GDM1 (cell line): ENCODE results near the gene MET.
"Not testable (repeated sequence)": the region's sequence is repeated elsewhere in the genome, so short reads cannot be mapped to it uniquely, and the experiment has no call there.

Experiments
- DNase-seq: peaks from one replicate; lab custom pipeline; 2025; lab: John Stamatoyannopoulos, UW

MET gene

GRCh38 chr7:116671681-116672595 is at the start of gene MET:
Gene MET (plus strand): TSS chr7:116672196. CDS start chr7:116699085, 26,889 bp downstream.
- DNase-seq: no peak

DNA sequence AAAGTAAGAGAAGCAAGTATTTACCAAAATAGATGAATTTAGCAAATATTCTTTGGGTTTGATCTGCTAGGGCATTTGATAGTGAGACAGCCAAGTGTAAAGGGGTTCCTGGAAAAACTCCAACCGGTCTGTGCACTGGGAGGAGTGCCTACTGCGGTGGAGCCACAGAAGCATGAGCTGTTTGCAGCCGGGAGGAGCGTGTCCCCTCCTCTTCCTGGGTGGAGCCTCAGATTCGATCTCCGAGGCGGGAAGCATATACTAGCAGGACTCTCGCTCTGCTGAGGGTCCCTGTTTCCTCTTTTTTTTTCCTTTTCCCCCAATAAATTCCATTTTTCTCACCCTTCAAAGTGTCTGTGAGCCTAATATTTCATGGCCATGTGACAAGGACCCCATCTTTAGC is 45.1 kb upstream of the MET start:
- DNase-seq: no peak

DNA sequence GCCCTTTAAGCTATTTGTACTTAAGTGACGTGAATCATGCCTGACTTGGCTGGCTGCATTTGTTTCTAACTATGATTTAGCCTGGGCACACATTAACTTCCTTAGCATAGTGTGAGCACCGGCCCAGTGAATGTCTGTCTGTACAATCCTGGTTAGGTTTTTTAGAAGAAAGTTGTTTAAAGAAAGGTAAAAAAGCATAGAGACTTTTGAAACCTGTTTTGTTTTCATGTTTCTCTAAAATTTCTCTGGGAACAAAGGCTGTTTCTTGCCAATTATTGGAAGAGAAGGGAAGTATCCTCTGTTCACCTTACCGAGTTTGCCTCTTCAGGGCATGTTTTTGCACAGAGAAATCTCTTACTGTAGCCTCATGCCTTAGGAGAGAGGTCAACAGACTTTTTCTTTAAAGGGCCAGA is 42.9 kb upstream of the MET start:
- DNase-seq: no peak

DNA sequence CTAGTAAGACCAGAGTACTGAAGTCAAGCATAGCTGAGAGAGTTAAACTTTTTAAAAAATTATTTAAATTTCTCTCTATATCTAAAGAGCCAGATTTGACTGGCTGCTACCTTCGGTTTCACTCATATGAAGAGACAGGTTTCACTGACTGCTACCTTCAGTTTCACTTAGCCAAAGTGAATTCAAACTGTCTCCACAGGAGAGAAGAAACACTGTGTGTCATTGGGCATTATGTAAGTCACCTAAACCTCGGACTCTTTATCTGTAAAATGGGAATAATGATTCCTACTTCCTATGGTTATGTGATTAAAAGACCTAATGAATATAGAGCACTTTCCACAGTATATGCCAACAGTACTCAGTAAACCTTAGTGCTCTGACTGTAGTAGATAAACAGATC is 41.6 kb upstream of the MET start:
- no peak for DNase-seq

DNA sequence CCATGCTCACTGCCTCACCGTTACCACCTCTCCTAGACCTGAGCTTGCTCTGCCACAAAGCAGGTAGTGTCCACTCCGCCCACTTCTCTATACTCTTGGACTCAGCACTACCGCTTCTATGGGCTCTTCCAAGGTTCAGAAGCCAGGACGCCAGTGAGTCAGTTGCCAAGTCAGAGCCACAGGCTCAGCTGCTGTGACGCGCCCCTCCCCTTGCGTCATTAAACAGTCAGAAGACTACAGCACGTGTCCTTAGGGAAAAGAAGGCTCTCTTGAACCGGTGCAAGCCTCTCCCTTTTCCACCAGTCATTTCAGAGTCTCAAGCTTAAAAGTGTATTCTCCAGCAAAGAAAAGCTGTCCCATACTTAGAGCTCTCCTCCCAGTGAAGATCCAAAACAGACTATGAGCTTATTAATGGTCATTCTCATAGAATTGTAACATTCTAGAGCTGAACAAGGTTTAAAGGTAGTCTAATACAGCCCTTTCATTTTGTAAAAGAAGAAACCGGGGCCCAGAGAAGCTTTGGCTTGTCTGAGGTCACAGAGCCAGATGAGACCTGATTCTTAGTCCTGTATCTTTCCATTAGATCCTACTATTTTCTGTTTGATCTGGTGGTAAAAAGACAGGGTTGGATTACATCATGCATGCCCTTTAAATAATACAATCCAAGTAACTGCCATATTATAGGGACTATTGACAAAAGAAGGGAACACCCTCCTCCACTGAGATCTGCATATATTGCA is 40.9 kb upstream of the MET start:
- DNase-seq: no peak

- DNase-seq: no peak
Observed at GRCh38 chr7:116631676-116632075, 40.3 kb upstream of the MET start.

- DNase-seq: no peak
Observed at GRCh38 chr7:116632384-116632783, 39.6 kb upstream of the MET start.

- no peak for DNase-seq
Observed at GRCh38 chr7:116633131-116633988, 38.6 kb upstream of the MET start.

DNA sequence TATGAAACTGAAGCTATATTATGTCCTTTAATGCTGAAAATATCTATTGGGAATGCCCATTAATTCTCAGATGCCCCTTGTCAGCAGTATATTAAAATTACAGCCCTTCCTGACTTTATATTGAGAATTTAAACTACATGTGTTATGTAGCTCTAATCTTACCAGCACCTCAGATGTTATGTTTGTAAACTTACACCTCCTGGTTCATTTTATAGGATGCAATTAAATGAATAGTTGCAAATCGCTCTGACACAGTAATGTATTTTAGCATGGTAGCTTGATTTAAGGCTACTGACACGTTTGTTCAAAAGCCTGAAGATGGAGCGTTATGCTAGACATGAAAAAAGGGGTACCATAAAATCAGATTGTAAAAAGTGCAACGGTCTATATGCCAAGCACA is 35.0 kb upstream of the MET start:
- DNase-seq: no peak

DNA sequence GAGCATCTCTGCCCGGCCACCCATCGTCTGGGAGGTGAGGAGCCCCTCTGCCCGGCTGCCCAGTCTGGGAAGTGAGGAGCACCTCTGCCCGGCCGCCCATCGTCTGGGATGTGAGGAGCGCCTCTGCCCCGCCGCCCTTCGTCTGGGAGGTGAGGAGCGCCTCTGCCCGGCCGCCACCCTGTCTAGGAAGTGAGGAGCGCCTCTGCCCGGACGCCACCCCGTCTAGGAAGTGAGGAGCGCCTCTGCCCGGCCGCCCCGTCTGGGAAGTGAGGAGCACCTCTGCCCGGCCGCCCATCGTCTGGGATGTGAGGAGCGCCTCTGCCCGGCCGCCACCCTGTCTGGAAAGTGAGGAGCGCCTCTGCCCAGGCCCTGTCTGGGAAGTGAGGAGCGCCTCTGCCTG is 33.4 kb upstream of the MET start:
- not testable (repeated sequence) for DNase-seq

DNA sequence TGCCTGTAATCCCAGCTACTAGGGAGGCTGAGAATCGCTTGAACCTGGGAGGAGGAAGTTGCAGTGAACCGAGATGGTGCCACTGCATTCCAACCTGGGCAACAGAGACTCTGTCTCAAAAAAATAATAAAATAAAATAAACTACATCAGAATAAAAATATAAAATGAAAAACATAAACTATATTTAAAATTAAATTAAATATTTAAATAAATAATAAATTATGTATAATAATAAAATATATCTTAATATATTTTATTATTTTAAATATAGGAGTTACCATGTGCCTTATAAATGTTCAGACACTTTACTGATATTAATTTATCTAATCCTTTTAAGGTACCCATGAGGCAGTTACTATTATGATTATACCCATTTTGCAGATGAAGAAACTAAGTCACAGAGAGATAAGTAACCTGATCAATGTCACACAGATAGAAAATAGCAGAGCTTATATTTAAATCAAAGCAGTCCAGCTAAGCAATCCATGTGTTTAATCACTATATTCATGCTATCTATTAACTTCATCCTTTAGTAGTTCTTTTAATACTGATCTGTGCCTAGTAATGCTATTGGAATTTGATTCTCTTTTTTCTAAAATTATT is 30.3 kb upstream of the MET start:
- DNase-seq: no peak

DNA sequence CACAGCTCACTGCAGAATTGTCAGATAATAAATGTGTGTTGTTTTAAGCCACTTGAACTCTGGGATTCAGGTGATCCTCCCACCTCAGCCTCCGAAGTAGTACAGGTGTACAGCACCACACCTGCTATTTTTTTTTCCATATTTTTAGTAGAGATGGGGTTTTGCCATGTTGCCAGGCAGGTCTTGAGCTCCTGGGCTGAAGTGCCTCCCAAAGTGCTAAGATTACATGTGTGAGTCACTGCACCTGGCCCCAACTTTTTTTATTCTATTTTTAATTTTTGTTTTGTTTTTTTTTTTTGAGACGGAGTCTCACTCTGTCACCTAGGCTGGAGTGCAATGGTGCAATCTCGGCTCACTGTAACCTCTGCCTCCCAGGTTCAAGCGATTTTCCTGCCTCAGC is 28.8 kb upstream of the MET start:
- not testable (repeated sequence) for DNase-seq

- DNase-seq: no peak
Observed at GRCh38 chr7:116644628-116645027, 27.4 kb upstream of the MET start.

- no peak for DNase-seq
Observed at GRCh38 chr7:116647290-116647689, 24.7 kb upstream of the MET start.

DNA sequence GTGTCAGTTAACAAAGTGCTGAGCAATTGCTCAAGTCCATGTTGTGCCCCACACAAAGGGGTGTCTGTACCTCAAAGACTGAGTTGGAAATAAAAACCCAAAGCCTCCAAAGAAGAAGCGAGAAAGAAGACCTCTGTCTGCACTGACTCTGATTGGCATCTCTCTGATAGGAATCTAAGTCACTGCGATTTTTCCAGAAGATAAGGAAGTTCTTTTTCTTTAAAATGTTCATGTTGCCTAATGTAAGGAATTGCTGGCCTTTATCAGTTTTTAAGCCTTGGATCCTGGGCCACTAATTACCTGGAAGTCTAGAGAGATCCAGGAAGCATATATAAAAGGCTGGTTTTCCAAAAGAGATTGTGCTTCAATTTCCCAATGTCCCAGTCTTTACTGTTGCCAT is 24.1 kb upstream of the MET start:
- DNase-seq: no peak

DNA sequence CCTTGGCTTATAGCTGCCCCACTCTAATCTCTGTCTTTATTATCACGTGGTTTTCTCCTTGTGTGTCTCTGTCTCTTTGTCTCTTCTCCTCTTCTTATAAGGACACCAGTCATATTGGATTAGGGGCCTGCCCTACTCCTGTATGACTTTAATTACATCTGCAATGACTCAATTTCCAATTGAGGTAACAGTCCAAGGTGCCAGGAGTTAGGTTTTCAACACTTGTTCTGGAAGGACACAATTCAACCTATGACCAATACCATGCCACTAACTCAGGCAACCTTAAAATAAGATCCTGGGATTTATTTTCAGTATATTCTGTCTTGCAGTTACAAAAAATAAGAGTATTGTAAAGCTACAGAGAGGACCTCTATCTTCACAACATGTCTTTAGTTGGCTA is 21.6 kb upstream of the MET start:
- DNase-seq: no peak

- no peak for DNase-seq
Observed at GRCh38 chr7:116652793-116653192, 19.2 kb upstream of the MET start.

DNA sequence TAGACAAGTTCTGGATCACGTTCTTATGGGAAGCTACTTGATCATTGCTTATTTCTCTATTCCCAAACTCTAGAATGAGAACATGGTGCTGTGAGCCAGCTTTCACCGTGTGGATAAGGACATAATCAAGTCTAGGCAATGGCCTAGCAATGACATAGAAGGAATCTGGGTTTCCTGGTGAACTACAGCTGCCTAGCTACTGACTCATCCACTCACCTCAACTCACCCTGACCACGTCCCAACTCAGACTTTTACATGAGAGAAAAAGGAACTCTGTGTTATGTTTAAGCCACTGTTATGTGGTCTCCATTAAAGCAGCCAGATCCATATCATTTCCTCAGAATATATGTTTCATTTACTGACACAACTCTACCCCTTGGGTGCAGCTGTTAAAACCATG is 18.8 kb upstream of the MET start:
- peak; percentile 27 for DNase-seq

- no peak for DNase-seq
Observed at GRCh38 chr7:116653646-116654045, 18.4 kb upstream of the MET start.

GRCh38 chr7:116659248-116659647 is 12.7 kb upstream of the MET start:
- DNase-seq: not testable (repeated sequence)

DNA sequence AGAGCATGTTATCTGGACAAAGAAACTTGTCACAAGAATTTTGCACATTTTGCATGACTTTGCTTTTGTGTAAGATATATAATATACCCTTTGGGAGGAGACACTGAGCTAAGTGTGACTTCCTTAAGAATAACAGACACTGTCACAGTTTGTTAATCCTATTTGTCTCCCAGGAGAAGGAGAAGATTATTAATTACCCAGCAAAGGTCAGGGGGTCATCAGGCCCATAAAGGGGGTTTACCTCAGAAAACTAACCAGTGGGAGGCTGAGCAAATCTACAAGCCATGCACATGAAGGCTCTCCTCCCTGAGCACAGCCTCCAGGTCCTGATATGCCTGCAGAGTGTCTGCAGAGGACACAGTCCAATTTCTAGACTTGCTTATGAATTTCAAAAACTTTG is 10.1 kb upstream of the MET start:
- no peak for DNase-seq

GRCh38 chr7:116663744-116664143 is 8.3 kb upstream of the MET start:
- DNase-seq: no peak
